HCT116 (cell line): ENCODE measurements around the gene RTN4. TPM values are rescaled to one million over a fixed set of nuclear protein-coding genes. Genes with fewer than 3 reads are reported as not detected.

Experiments used
- ATAC-seq: fragments of 200-7000 bp; cut with Tn5 transposase; 2 replicates; pipeline ENCODE4 v1.9.1; 2020; ENCODE audit warnings: mild to moderate bottlenecking, moderate library complexity
- BruUV-seq: library from RNA; stranded (reverse); fragments of 400-500 nt; replicated peaks from 2 replicates; lab custom pipeline; 2021; lab: Mats Ljungman, UMichigan
- CTCF ChIA-PET: fragments of 300-600 bp; sonication (Branson Sonifier 250); formaldehyde crosslinking; loops from one replicate; lab custom pipeline; 2021; ENCODE audit warnings: antibody characterized with exemption; lab: Charles Lee
- POLR2A ChIA-PET: fragments of 300-600, 350-600 bp; sonication (Branson Sonifier 250); formaldehyde crosslinking; loops from one replicate; lab custom pipeline; 2021; ENCODE audit warnings: antibody characterized with exemption; lab: Charles Lee
- RAD21 ChIA-PET, 2 experiments: fragments of 300-600 bp; sonication (Branson Sonifier 250); formaldehyde crosslinking; loops; one replicate each; lab custom pipeline; 2023; ENCODE audit warnings: low total read pairs in 2 of 2; ENCODE audit not compliant: uncharacterized antibody in 2 of 2, unreplicated experiment in 2 of 2, low non-redundant PET in 1 of 2; lab: Charles Lee
- DNase-seq: peaks from one replicate; pipeline ENCODE4 v3.0.0-alpha.2; 2010; ENCODE audit warnings: low read depth, low spot score
- H2AFZ ChIP-seq: fragments of 200-600 bp; shearing (Covaris generic), sonication (generic); 2 replicates; pipeline ENCODE4 v1.6.1; 2017; ENCODE audit warnings: low read depth, mixed run types, mixed read lengths, antibody characterized with exemption, low read length; ENCODE audit not compliant: poor library complexity, severe bottlenecking
- H3K27ac ChIP-seq: 2 replicates; pipeline ENCODE4 v1.5.1; 2012; ENCODE audit warnings: low read depth, low read length
- H3K27me3 ChIP-seq: fragments of 200-600 bp; sonication (generic); 2 replicates; pipeline ENCODE4 v1.6.1; 2016; ENCODE audit warnings: mixed run types, low read length, mixed read lengths; ENCODE audit not compliant: insufficient read depth
- H3K36me3 ChIP-seq, 2 experiments: fragments of 200-500 bp in 1 of 2; fragments of 200-600 bp in 1 of 2; sonication (Bioruptor generic) in 1 of 2; sonication (generic) in 1 of 2; 2 replicates each; pipeline versions ENCODE4 v1.5.1 to v1.6.1; 2014 to 2016; ENCODE audit warnings: low read length in 2 of 2, inconsistent platforms in 1 of 2, mixed read lengths in 1 of 2, mixed run types in 1 of 2; ENCODE audit not compliant: insufficient read depth in 2 of 2, control insufficient read depth in 1 of 2
- H3K4me1 ChIP-seq, 2 experiments: fragments of 200-600 bp in 1 of 2; sonication (generic) in 1 of 2; 2 replicates each; pipeline versions ENCODE4 v1.5.1 to v1.6.1; 2012 to 2017; ENCODE audit warnings: low read length in 2 of 2, inconsistent platforms in 1 of 2, mild to moderate bottlenecking in 1 of 2, mixed read lengths in 1 of 2, mixed run types in 1 of 2, moderate library complexity in 1 of 2; ENCODE audit not compliant: insufficient read depth in 2 of 2, control insufficient read depth in 1 of 2
- H3K4me2 ChIP-seq: fragments of 200-600 bp; sonication (generic); 2 replicates; pipeline ENCODE4 v1.6.1; 2017; ENCODE audit warnings: mixed run types, low read length, mixed read lengths
- H3K4me3 ChIP-seq, 2 experiments: fragments of 200-600 bp in 1 of 2; sonication (generic) in 1 of 2; replicated peaks in 1 of 2; 2 replicates each; pipeline ENCODE4 v1.5.1; 2011 to 2016; ENCODE audit warnings: low read length in 2 of 2, control low read depth in 1 of 2, low read depth in 1 of 2, mild to moderate bottlenecking in 1 of 2, mixed read lengths in 1 of 2, mixed run types in 1 of 2
- H3K79me2 ChIP-seq: fragments of 200-600 bp; sonication (generic); 2 replicates; pipeline ENCODE4 v1.6.1; 2017; ENCODE audit warnings: mild to moderate bottlenecking, mixed run types, low read length, moderate library complexity, mixed read lengths; ENCODE audit not compliant: insufficient read depth
- H3K9ac ChIP-seq: fragments of 200-600 bp; sonication (generic); 2 replicates; pipeline ENCODE4 v1.6.1; 2016; ENCODE audit warnings: low read length, mixed read lengths
- H3K9me2 ChIP-seq: fragments of 200-600 bp; sonication (generic), shearing (Covaris generic); 2 replicates; pipeline ENCODE4 v1.6.1; 2017; ENCODE audit warnings: mixed run types, mild to moderate bottlenecking, moderate library complexity; ENCODE audit not compliant: insufficient read depth
- H3K9me3 ChIP-seq, 2 experiments: fragments of 200-500 bp in 1 of 2; fragments of 200-600 bp in 1 of 2; sonication (Bioruptor generic) in 1 of 2; sonication (generic) in 1 of 2; 2 replicates each; pipeline ENCODE4 v1.6.1; 2014 to 2017; ENCODE audit warnings: low read length in 2 of 2, mixed read lengths in 2 of 2, inconsistent platforms in 1 of 2, low read depth in 1 of 2, mild to moderate bottlenecking in 1 of 2, mixed run types in 1 of 2, moderate library complexity in 1 of 2; ENCODE audit not compliant: control insufficient read depth in 1 of 2, insufficient read depth in 1 of 2
- H4K20me1 ChIP-seq: fragments of 200-600 bp; sonication (generic), shearing (Covaris generic); 2 replicates; pipeline ENCODE4 v1.6.1; 2017; ENCODE audit warnings: mixed run types, mild to moderate bottlenecking, moderate library complexity; ENCODE audit not compliant: insufficient read depth
- EGR1 ChIP-seq: IDR thresholded peaks from 2 replicates; pipeline ENCODE4 v1.6.1; 2012; ENCODE audit warnings: low read depth
- EZH2 ChIP-seq: fragments of 200-600 bp; sonication (generic); IDR thresholded peaks from 2 replicates; pipeline ENCODE4 v1.6.1; 2017; ENCODE audit warnings: antibody characterized with exemption, mixed run types
- EZH2phosphoT487 ChIP-seq: fragments of 200-600 bp; IDR thresholded peaks from 2 replicates; pipeline ENCODE4 v1.6.1; 2018; ENCODE audit warnings: antibody characterized with exemption, borderline replicate concordance
- JUND ChIP-seq: IDR thresholded peaks from 2 replicates; pipeline ENCODE4 v1.6.1; 2012
- POLR2A ChIP-seq: IDR thresholded peaks from 2 replicates; pipeline ENCODE4 v1.7.0; 2011; ENCODE audit warnings: borderline replicate concordance; ENCODE audit not compliant: insufficient read depth, insufficient read length; ENCODE audit errors: extremely low read depth
- SRF ChIP-seq: IDR thresholded peaks from 2 replicates; pipeline ENCODE4 v1.6.1; 2012; ENCODE audit warnings: low read depth
- TCF7L2 ChIP-seq: IDR thresholded peaks from 2 replicates; pipeline ENCODE4 v1.7.0; 2011; ENCODE audit warnings: borderline replicate concordance, inconsistent platforms; ENCODE audit not compliant: insufficient read depth, insufficient read length; ENCODE audit errors: extremely low read depth
- ZFX ChIP-seq: fragments of 450-650 bp; IDR thresholded peaks from 2 replicates; pipeline ENCODE4 v1.6.1; 2017
- ZNF274 ChIP-seq: fragments of 200-500 bp; sonication (Bioruptor generic); IDR thresholded peaks from 2 replicates; pipeline ENCODE4 v1.6.1; 2014; ENCODE audit warnings: mild to moderate bottlenecking, low read depth, low read length, inconsistent platforms
- intact Hi-C: fragments of 100-400 bp; cut with micrococcal nuclease; formaldehyde crosslinking; loops from 2 replicates; pipeline ENCODE4 v1.10.0; 2022
- total RNA-seq: library from RNA; stranded (reverse); gene quantifications from one replicate; pipeline ENCODE4 v1.2.1, GENCODE V29; 2021; ENCODE audit not compliant: unreplicated experiment
- TF ChIP-seq, protein P1 (sequence below): IDR thresholded peaks from 2 replicates; pipeline ENCODE4 v1.6.1; 2012; ENCODE audit warnings: low read depth
- TF ChIP-seq, protein P2 (sequence below), 3 experiments: fragments of 200-600 bp in 1 of 3; sonication (generic) in 1 of 3; IDR thresholded peaks in 2 of 3; conservative IDR thresholded peaks in 1 of 3; 2 replicates each; pipeline ENCODE4 v1.5.1; 2012 to 2017; ENCODE audit warnings: low read depth in 2 of 3, low read length in 2 of 3, antibody characterized with exemption in 1 of 3, borderline replicate concordance in 1 of 3, control low read depth in 1 of 3, mild to moderate bottlenecking in 1 of 3, mixed read lengths in 1 of 3, mixed run types in 1 of 3, moderate library complexity in 1 of 3; ENCODE audit not compliant: insufficient read depth in 1 of 3
- TF ChIP-seq, protein P3 (sequence below): IDR thresholded peaks from 2 replicates; pipeline ENCODE4 v1.6.1; 2012

The RTN4 gene
- total RNA-seq, 1 experiment from 2014 or later: 221 TPM

DNA sequence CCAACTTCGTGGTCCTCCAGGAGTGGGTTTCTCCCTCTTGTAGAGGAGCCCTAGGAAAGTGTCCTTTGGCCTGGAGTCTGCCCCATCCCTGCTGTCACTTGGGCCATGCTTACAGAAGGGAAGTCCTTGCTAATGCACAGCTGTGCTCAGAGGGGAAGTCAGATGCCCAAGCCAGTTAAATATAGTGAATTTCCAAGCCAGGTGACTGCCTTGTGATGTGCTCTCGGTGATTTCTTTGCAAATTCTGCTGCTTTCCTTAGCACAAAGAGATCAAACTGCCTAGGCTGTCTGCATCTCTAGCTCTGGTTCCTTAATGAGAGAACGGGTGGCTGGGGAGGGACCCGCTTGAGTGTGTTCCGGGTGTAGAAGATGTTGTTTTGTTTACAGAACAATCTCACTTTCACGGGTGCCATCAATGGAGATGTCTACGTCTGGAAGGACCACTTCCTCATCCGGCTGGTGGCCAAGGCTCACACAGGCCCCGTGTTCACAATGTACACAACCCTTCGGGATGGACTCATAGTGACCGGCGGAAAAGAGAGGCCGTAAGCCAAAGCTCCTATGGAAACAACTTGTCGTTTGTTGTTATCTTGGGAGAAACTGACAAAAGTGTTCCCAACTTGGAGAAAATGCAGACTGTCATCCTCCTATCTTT, 91.4 kb downstream of the RTN4 start:
- H3K4me2 ChIP-seq: no peak overlapping the region
- BruUV-seq: no TSS peak
- DNase-seq (no peak), ATAC-seq (no peak)
- intact Hi-C loops: no loop called here
- ChIA-PET CTCF (no interaction called here), RAD21 (no interaction called here), POLR2A (no interaction called here)
- H2AFZ ChIP-seq: no peak overlapping the region
- H3K27ac ChIP-seq: no peak overlapping the region
- no peaks in the 10 kb centered on the region for H3K36me3 ChIP-seq
- H3K9ac ChIP-seq: no peak overlapping the region
- H3K79me2 ChIP-seq: no peaks in the 10 kb centered on the region
- no peaks in the 10 kb centered on the region for H4K20me1 ChIP-seq
- no peaks in the 10 kb centered on the region for H3K27me3 ChIP-seq
- H3K9me2 ChIP-seq: no peaks in the 10 kb centered on the region
- no peaks in the 10 kb centered on the region for H3K9me3 ChIP-seq
- H3K4me1 ChIP-seq: no peaks in the 10 kb centered on the region
- no peak for TF ChIP-seq ZFX
- H3K4me3 ChIP-seq: no peak overlapping the region

DNA sequence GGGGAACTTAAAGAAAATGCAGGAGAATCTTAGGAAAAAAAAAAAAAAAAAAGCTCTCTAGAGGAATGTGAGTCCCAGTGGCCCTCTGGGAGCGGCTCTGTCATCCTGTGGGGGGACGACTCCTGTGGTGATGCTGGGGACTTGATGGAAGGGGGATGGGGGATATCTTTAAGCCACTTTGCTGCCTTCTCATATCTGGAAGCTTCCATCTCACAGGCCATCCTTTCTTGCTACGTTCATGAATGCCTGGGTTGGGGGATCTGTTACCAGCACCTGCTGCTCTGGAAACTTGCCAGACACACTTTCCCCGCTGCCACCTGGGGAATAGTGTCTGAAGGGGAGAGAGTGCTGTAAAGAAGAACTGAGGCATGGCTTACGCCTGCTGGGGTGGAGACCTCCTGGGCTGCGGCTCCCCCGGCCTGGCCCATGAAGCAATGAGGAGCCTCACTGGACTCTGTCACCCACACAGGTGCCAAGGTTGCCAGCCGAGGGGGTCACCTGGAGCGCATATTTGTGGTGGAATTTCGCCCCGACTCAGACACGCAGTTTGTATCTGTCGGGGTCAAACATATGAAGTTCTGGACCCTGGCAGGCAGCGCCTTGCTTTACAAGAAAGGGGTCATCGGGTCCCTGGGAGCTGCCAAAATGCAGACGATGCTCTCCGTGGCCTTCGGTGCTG, 92.8 kb downstream of the RTN4 start:
- Histone ChIP-seq H3K27me3 (no peaks in the 10 kb centered on the region), H3K4me3 (no peak overlapping the region), H3K4me1 (peaks cover 0 to 10% of the 10 kb centered on the region in 2 experiments; a peak in 1 of 4 replicates), H3K36me3 (no peaks in the 10 kb centered on the region), H3K9me2 (no peaks in the 10 kb centered on the region), H4K20me1 (no peaks in the 10 kb centered on the region), H3K9me3 (no peaks in the 10 kb centered on the region), H3K79me2 (no peaks in the 10 kb centered on the region), H3K9ac (no peak overlapping the region), H3K4me2 (no peak overlapping the region), H2AFZ (no peak overlapping the region), H3K27ac (no peak overlapping the region)
- TF ChIP-seq ZNF274: no peak
- no peak for TF ChIP-seq POLR2A
- TF ChIP-seq, protein P1, sequence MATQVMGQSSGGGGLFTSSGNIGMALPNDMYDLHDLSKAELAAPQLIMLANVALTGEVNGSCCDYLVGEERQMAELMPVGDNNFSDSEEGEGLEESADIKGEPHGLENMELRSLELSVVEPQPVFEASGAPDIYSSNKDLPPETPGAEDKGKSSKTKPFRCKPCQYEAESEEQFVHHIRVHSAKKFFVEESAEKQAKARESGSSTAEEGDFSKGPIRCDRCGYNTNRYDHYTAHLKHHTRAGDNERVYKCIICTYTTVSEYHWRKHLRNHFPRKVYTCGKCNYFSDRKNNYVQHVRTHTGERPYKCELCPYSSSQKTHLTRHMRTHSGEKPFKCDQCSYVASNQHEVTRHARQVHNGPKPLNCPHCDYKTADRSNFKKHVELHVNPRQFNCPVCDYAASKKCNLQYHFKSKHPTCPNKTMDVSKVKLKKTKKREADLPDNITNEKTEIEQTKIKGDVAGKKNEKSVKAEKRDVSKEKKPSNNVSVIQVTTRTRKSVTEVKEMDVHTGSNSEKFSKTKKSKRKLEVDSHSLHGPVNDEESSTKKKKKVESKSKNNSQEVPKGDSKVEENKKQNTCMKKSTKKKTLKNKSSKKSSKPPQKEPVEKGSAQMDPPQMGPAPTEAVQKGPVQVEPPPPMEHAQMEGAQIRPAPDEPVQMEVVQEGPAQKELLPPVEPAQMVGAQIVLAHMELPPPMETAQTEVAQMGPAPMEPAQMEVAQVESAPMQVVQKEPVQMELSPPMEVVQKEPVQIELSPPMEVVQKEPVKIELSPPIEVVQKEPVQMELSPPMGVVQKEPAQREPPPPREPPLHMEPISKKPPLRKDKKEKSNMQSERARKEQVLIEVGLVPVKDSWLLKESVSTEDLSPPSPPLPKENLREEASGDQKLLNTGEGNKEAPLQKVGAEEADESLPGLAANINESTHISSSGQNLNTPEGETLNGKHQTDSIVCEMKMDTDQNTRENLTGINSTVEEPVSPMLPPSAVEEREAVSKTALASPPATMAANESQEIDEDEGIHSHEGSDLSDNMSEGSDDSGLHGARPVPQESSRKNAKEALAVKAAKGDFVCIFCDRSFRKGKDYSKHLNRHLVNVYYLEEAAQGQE: no peak
- no peak for TF ChIP-seq SRF
- TF ChIP-seq EGR1: no peak
- TF ChIP-seq, protein P2, sequence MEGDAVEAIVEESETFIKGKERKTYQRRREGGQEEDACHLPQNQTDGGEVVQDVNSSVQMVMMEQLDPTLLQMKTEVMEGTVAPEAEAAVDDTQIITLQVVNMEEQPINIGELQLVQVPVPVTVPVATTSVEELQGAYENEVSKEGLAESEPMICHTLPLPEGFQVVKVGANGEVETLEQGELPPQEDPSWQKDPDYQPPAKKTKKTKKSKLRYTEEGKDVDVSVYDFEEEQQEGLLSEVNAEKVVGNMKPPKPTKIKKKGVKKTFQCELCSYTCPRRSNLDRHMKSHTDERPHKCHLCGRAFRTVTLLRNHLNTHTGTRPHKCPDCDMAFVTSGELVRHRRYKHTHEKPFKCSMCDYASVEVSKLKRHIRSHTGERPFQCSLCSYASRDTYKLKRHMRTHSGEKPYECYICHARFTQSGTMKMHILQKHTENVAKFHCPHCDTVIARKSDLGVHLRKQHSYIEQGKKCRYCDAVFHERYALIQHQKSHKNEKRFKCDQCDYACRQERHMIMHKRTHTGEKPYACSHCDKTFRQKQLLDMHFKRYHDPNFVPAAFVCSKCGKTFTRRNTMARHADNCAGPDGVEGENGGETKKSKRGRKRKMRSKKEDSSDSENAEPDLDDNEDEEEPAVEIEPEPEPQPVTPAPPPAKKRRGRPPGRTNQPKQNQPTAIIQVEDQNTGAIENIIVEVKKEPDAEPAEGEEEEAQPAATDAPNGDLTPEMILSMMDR (IDR thresholded peaks at IDR 0.05 in 2 of 3, conservative IDR thresholded peaks at IDR 0.05 in 1 of 3; ENCODE audit: borderline replicate concordance in 1 of 3, insufficient read depth in 1 of 3, low read depth in 2 of 3, low read length in 2 of 3): no peak
- no peak for TF ChIP-seq TCF7L2
- no peak for TF ChIP-seq EZH2
- no peak for TF ChIP-seq ZFX
- TF ChIP-seq JUND: no peak
- TF ChIP-seq, protein P3, sequence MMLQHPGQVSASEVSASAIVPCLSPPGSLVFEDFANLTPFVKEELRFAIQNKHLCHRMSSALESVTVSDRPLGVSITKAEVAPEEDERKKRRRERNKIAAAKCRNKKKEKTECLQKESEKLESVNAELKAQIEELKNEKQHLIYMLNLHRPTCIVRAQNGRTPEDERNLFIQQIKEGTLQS: no peak
- no peak for TF ChIP-seq EZH2phosphoT487
- RAD21 ChIA-PET: no interaction called here
- CTCF ChIA-PET: no interaction called here
- no peak for ATAC-seq
- POLR2A ChIA-PET: no interaction called here
- intact Hi-C loops: no loop called here
- BruUV-seq: no TSS peak
- DNase-seq: no peak
